ENCODE results near the gene C9orf40. TPM values are rescaled to one million over a fixed set of nuclear protein-coding genes. Genes with fewer than 3 reads are reported as not detected.

The C9orf40 gene
- total RNA-seq, 1 donor from 2014 or later: 19.6 TPM

DNA sequence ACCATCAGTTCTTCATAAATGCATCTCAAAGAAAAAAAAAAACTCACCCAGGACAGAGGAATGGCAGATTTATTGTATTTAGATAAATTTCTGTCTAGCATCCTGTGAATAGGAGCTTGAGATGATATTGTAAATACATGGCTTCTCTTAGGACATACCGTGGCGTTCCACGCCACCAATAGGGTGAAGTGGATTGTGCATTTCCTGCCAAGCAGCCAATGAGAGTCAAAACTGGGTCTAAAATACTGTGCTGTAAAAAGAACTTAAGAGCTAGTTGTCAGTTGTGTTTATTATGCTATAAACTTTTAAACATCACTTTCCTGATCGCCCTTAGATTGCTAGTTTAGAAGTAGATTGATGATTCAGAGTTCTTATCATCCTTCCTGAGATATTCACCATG, 44.0 kb downstream of the C9orf40 start:
- intact Hi-C loops (cut with micrococcal nuclease): no loop called here
- Mint-ChIP-seq H3K9me3 (no peaks in the 10 kb centered on the region), H3K36me3 (ENCODE audit: low read depth) (no peaks in the 10 kb centered on the region), H3K27me3 (peaks cover 2% of the 10 kb centered on the region), H3K4me1 (no peaks in the 10 kb centered on the region), H3K27ac (no peak overlapping the region), H3K4me3 (no peak overlapping the region)
- DNase-seq: no peak

- no peak overlapping the region for H3K4me3 Mint-ChIP-seq
- no peak overlapping the region for H3K27ac Mint-ChIP-seq
- H3K9me3 Mint-ChIP-seq: no peaks in the 10 kb centered on the region
- DNase-seq: no peak
- H3K36me3 Mint-ChIP-seq (ENCODE audit: low read depth): no peaks in the 10 kb centered on the region
- H3K4me1 Mint-ChIP-seq: no peaks in the 10 kb centered on the region
- H3K27me3 Mint-ChIP-seq: peaks cover 2% of the 10 kb centered on the region
- intact Hi-C loops (cut with micrococcal nuclease): no loop called here
Measured at GRCh38 chr9:74907085-74907484, 45.6 kb downstream of the C9orf40 start.

- H3K9me3 Mint-ChIP-seq: no peaks in the 10 kb centered on the region
- H3K27ac Mint-ChIP-seq: no peak overlapping the region
- intact Hi-C loops (cut with micrococcal nuclease): no loop called here
- no peaks in the 10 kb centered on the region for H3K4me1 Mint-ChIP-seq
- peaks cover 4% of the 10 kb centered on the region for H3K27me3 Mint-ChIP-seq
- no peaks in the 10 kb centered on the region for H3K36me3 Mint-ChIP-seq (ENCODE audit: low read depth)
- no peak overlapping the region for H3K4me3 Mint-ChIP-seq
- DNase-seq: no peak
Measured at GRCh38 chr9:74901001-74901400, 51.7 kb downstream of the C9orf40 start.

Other genes with a start within 250 kb of the C9orf40 start
- gene TRPM6, start 65.0 kb downstream of the C9orf40 start, total RNA-seq: 0.05 TPM in 1 of 2 replicates, not detected in the other
- 40.0 and 45.0 TPM in 2 replicates for gene CARNMT1, start 75.4 kb upstream of the C9orf40 start, total RNA-seq
- gene NMRK1, start 135.2 kb upstream of the C9orf40 start, total RNA-seq: 6.6 and 7.2 TPM in 2 replicates
- gene OSTF1, start 135.6 kb upstream of the C9orf40 start, total RNA-seq: 41.5 and 42.4 TPM in 2 replicates